Activated naive CD4-positive, alpha-beta T cell (primary cell): ENCODE data around the gene MAML3.

Experiments
- DNase-seq, 4 experiments: peaks; one replicate each; lab custom pipeline; 2025; lab: John Stamatoyannopoulos, UW

Gene MAML3

GRCh38 chr4:140153718-140154571 is at the start of gene MAML3:
Gene MAML3, minus strand, starts transcription at chr4:140154184. Its CDS starts 857 bp downstream, at chr4:140153327.
- DNase-seq = peak; percentile 30 to 79 (median 66)

DNA sequence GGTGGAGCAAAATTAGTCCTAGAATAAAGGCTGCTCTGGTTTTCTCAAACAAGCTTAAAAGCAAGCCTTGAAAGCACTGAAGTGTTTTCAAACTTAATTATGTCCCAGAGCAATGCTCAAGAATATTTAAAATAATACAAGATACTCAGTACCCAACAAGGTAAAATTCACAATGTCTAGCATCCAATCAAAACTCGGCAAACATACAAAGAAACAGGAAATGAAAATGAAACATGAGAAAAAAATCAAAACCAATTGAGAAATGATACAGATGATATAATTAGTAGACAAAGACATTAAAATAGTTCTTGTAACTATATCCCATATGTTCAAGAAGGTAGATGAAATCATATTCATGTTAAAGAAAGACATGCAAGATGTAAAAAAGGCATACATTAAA is 45.0 kb upstream of the MAML3 start:
- no peak for DNase-seq

DNA sequence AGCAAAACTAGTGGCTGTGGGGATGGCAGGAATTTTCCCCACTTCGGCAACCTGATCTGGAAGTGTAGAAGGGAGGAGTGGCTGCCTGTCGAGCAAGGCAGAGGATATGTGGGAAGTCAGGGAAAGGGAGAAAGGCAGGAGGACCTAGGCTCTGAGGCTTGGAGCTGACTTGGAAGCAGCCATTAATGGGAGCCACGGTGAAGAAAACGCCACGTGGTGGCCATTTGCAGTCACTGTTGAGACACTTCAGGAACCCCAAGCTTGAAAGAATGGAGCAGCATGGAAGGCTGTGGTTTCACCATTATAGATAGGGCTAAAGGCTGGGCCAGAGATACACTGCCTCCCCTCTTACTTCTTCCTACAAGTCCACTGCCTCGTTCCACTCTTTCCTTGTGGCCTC is 41.8 kb upstream of the MAML3 start:
- DNase-seq = no peak

- DNase-seq = no peak
Measured at GRCh38 chr4:140189805-140190204, 35.8 kb upstream of the MAML3 start.

DNA sequence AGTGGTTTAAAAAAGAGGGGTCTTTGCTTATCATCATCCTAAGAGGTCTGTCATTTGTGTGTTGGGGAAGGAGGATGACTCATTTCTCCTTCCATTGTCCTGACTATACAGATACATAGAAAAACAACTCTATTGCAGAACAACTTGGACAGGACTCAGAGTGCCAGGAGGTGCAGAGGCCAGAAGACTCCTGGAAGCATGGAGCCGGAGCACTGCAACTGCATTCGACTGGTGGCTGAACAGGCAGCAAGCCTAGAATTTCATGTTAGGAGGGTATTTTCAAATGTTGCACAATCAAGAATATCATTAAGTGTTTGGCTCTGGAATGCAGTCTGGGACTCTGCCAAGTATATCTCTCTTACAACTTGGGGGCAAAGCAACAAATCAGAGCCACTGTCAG is 35.0 kb upstream of the MAML3 start:
- no peak for DNase-seq

DNA sequence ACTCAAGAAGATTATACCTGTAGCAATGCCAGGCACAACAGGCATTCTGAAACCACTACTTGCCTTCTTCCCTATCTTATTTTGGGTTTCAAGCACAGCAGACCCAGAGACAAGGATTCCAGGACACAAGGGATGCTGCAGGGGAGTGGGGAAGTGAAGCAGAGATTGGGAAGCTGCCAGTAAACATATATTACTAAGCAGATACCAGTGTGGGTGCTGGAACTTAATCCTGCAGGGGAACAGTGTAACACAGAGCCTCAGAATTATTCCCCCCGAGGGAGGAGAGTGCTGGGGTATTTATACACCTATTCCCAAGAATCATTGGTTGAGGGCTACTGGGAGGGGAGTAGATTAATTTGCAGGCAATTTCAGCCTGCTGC is 33.3 kb upstream of the MAML3 start:
- no peak for DNase-seq

GRCh38 chr4:140186651-140187315 is 32.8 kb upstream of the MAML3 start:
- DNase-seq = no peak

DNA sequence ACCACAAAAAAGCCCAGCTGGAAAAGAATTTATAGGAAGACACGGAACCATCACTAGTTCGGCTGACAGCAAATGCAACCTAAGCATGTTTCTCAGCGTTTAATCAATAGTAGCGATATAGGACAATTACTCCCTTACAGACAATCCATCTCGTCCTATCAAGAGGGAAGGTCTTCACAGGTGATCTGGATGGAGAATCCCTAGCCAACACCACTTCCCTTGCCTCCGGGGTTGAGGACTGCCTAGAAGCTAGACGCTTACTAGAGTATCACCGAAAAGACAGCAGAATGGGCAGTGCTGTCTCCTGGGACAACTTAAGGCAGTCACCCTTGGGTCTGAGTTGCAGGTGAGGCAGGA is 32.1 kb upstream of the MAML3 start:
- DNase-seq = no peak

DNA sequence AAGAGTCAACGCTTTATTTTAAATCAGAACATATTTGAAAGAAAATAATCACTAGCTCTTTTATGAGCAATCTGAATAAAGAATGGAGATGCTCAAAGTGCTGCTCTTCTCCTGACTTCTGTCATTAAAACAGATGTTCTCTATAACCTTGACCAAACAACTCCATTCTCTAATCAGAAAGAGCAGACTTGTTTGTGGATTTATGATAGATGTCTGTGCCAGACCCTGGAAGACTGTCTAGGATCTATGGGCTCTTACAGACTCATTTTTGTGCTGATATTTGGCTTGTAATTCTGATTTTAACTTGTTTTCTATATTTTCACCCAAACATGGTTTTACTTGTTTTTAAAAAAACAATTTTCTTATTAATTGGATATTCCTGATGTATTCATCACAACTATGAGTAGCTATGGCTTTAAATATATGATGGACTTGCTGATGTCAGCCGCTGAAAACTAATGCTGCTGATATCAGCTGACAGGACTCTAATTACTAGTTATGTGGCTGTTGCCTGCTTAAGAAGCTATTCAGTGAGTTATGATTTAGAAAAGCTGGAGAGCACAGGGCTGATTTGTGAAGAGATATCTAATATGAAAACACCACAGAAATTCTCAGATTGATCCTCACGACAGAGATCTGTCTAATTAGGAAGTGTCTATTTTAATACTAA is 31.6 kb upstream of the MAML3 start:
- DNase-seq = no peak

DNA sequence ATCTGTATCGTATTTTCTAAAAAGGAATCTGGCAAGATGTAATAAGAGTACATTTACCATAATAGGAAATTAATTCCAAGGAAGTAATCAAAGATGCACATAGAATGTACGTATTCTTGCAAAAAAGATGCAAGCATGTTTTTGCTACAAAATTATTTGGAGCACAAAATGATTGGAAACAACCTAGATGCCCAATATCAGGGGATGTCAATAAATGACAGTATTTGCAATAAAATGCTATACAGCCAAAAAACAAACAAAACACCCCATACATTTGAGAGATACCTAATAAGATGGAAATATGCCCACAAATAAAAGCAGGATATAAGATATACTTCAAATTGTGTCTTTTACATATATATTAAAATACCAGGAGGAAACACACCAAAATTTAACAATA is 29.3 kb upstream of the MAML3 start:
- no peak for DNase-seq

DNA sequence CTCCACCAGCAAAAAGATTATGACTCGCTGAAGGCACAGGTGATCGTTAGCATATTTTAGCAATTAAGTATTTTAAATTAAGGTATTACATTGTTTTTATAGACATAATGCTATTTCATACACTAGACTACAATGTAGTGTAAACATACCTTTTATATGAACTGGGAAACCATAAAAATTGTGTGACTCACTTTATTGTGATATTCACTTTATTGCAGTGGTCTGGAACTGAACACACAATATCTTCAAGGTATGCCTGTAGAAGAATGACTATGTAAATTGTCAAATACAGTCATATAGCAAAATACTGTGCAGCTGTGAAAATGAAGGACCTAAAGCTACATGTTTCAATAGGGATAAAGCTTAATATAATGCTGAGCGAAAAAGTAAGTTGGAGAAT is 26.6 kb upstream of the MAML3 start:
- DNase-seq = no peak

GRCh38 chr4:140176735-140177134 is 22.8 kb upstream of the MAML3 start:
- DNase-seq = no peak

- no peak for DNase-seq
Measured at GRCh38 chr4:140174543-140174942, 20.6 kb upstream of the MAML3 start.

GRCh38 chr4:140172960-140173359 is 19.0 kb upstream of the MAML3 start:
- DNase-seq = no peak

DNA sequence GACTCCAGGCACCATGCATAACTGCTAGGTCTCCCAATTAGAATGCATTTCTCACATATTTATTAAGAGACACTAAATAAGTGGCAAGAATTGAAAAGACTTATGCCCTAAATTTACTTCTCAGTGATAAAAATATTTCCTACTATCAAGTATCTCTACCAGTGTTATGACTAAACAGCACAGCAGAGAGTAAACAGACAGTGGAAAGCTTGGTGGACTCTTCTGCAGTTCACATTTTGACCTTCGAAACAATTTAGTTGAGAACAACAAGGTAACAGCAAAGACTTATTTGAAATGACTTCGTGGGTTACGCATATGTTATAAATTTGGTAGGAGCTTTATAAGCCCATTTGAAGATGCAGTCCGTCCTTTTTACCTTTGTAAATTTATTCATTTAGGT is 16.3 kb upstream of the MAML3 start:
- no peak for DNase-seq

DNA sequence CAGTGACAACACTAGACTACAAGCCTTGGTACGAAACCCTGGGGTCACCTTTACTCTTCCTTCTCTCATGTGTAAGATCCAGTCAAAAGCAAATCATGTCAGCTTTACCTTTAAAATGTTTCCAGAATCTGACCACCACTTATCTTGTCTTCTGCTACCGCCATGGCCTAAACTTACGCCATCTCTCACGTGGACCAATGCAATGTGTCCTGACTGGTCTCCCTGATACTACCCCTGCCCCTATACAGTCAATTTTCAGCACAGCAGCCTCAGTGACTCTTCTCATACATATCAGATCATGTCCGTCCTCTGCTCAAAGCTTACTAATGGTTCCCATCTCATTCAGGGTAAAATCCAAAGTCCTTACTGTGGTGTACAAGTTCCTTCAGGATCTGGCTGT is 15.0 kb upstream of the MAML3 start:
- no peak for DNase-seq

- DNase-seq = no peak
Measured at GRCh38 chr4:140168474-140168873, 14.5 kb upstream of the MAML3 start.

- no peak for DNase-seq
Measured at GRCh38 chr4:140163029-140163810, 9.2 kb upstream of the MAML3 start.

- DNase-seq = no peak
Measured at GRCh38 chr4:140162596-140162995, 8.6 kb upstream of the MAML3 start.

DNA sequence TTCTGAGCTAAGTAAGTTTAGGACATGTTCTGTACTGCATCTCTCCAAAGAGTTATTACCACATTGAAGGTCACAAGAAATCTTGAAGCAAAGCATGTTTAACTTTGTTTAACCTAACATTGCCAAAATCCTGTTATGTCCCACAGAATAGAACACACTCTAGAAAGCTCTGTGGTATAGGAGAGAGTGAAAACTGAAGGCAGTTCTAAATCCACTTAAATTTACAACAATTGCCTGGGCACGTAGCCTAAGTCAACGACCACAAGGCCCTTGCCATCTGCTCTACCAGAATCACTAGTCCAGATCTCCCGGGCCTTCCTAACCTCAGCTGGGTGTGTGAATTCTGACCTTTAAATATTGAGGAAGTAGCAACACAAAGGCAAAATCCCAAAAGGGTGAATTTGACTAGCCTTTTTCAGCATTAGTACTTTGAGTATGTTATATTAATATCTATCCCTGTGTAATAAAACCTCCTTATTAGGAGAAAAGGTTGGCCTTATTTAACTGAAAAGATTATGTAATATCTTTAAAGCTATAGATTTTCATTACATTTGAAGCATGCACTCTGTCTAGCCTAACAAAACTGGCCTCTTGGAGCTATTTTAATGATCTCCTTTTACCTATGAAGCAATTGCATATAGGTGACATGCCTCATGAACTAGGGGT is 4.5 kb upstream of the MAML3 start:
- no peak for DNase-seq

DNA sequence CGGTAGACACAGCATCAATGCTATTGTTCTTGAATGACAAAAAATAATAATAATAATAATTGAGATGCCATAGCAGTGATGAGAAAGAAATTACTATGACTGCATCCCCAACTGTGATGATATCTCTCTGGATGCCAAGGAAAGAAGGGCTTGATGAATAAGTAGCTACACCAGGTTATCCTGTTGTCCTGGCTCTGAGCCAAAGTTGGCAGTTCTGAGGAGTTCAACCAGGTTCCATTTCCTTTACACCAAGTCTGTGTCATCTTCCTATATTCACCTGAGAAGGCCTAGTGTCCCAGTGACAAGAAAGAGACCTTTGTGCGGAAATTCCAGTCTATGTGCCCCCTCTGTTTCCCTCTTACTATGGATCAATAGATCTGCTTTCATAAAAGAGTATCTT is 3.4 kb upstream of the MAML3 start:
- no peak for DNase-seq
